Tibial nerve (tissue), 4 donors: Measurements from ENCODE around the gene TRABD2A. TPM values are rescaled to one million over a fixed set of nuclear protein-coding genes. Genes with fewer than 3 reads are reported as not detected.
"Not testable (repeated sequence)": the region's sequence is repeated elsewhere in the genome, so short reads cannot be mapped to it uniquely, and the experiment has no call there.

ENCODE experiments used
- DNase-seq, 2 donors: peaks; one replicate each; pipeline ENCODE4 v3.0.0-alpha.2; 2019; ENCODE audit warnings: low spot score in 2 of 2
- H3K27ac ChIP-seq, 4 donors: fragments of 200-600 bp; sonication (generic) in 3 of 4; one replicate each; pipeline ENCODE4 v1.5.1; 2017 to 2019; ENCODE audit warnings: mild to moderate bottlenecking in 1 of 4
- H3K27me3 ChIP-seq, 2 donors: fragments of 200-600 bp; sonication (generic) in 1 of 2; one replicate each; pipeline versions ENCODE4 v1.5.1 to v1.6.0; 2017 to 2019
- H3K36me3 ChIP-seq, 3 donors: fragments of 200-600 bp; sonication (generic); one replicate each; pipeline ENCODE4 v1.5.1; 2018 to 2019
- H3K4me1 ChIP-seq, 4 donors: fragments of 200-600 bp; sonication (generic) in 3 of 4; one replicate each; pipeline ENCODE4 v1.5.1; 2017 to 2019
- H3K4me3 ChIP-seq, 4 donors: fragments of 200-600 bp; sonication (generic) in 3 of 4; one replicate each; pipeline ENCODE4 v1.5.1; 2017 to 2019; ENCODE audit warnings: mild to moderate bottlenecking in 1 of 4, moderate library complexity in 1 of 4
- H3K9me3 ChIP-seq, 4 donors: fragments of 200-600 bp; sonication (generic) in 3 of 4; one replicate each; pipeline ENCODE4 v1.5.1; 2017 to 2019
- CTCF ChIP-seq, 5 experiments: fragments of 200-600 bp in 3 of 5; fragments of 450-650 bp in 2 of 5; sonication (generic) in 3 of 5; IDR thresholded peaks; one replicate each; pipeline ENCODE4 v1.5.1; 2016 to 2019; ENCODE audit warnings: antibody characterized with exemption in 5 of 5, mild to moderate bottlenecking in 3 of 5, moderate library complexity in 2 of 5
- EP300 ChIP-seq, 2 donors: sonication (generic); formaldehyde crosslinking; IDR thresholded peaks; one replicate each; pipeline ENCODE4 v1.6.1; 2017; ENCODE audit warnings: antibody characterized with exemption in 2 of 2, mild to moderate bottlenecking in 1 of 2
- POLR2A ChIP-seq, 2 donors: fragments of 450-650 bp; IDR thresholded peaks; one replicate each; pipeline ENCODE4 v1.6.1; 2017; ENCODE audit warnings: antibody characterized with exemption in 2 of 2, mild to moderate bottlenecking in 2 of 2, moderate library complexity in 2 of 2
- WGBS, 2 donors: methylation state at CpG; one replicate each; pipeline ENCODE4 v1.1.5; 2018; 5-methylcytosine and 5-hydroxymethylcytosine counted together
- total RNA-seq, 4 donors: library from RNA; depleted of rRNA; stranded (reverse); fragments of >200 nt; gene quantifications; one replicate each; pipeline ENCODE4 v1.1.0, GENCODE V29; 2016

TRABD2A gene
- total RNA-seq, 4 donors from 2014 or later = 0.98 to 6.3 (median 1.7) TPM; not detected in 1

DNA sequence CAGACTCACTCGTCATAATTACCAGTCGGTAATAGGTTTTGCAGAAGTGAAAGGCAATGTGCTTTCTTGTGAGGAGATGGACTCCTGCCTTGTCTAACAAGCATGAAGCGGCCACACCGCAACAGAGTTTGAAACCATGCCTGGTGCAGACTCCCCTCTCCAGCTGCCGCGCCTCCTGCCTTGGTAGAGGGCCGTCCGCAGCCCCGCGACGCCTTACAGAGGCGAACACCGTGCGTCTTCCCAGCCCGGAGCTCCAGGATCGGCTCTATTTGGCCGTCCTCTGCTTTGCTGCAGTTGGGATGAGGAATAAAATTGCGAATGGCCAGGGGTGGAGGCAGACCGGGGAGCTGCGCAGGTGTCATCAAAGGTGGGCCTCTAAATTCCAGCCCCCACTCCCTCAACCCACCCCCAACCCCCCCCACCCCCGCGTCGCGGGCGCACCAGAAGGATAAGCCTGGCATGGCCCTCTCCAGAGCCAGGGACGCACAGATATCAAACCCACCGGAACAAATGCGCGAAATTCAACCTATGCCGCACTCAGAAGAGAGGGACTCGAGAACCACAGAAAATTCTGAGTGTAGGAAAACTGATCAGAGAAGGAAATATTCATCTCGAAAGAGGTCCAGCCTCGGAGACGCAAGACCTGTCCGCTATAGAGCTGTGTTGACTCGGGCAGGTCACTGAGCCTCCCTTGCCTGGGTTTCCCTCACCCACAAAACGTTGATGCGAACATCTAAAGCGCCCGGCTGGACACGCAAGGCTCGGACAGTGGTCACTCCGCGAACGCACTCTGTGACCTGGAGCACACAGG lies 1.1 kb downstream of the TRABD2A start:
- H3K4me3 ChIP-seq = peak overlapping the region; percentile 34 to 61 (median 53)
- TF ChIP-seq POLR2A (IDR thresholded peaks at IDR 0.05) (no peak), CTCF (IDR thresholded peaks at IDR 0.05) (no peak), EP300 (IDR thresholded peaks at IDR 0.05) (no peak)
- 4 to 13% methylated on average over 38 to 45 of the region's 45 CpGs for WGBS, 2 donors
- peak overlapping the region in 2 of 4 donors; percentile 40 to 59 for H3K27ac ChIP-seq
- no peaks in the 10 kb centered on the region for H3K9me3 ChIP-seq
- H3K36me3 ChIP-seq = no peaks in the 10 kb centered on the region
- H3K4me1 ChIP-seq = peaks cover 0 to 31% (median 14%) of the 10 kb centered on the region in 4 donors
- peaks cover 0 to 21% of the 10 kb centered on the region in 2 donors for H3K27me3 ChIP-seq
- DNase-seq = no peak

DNA sequence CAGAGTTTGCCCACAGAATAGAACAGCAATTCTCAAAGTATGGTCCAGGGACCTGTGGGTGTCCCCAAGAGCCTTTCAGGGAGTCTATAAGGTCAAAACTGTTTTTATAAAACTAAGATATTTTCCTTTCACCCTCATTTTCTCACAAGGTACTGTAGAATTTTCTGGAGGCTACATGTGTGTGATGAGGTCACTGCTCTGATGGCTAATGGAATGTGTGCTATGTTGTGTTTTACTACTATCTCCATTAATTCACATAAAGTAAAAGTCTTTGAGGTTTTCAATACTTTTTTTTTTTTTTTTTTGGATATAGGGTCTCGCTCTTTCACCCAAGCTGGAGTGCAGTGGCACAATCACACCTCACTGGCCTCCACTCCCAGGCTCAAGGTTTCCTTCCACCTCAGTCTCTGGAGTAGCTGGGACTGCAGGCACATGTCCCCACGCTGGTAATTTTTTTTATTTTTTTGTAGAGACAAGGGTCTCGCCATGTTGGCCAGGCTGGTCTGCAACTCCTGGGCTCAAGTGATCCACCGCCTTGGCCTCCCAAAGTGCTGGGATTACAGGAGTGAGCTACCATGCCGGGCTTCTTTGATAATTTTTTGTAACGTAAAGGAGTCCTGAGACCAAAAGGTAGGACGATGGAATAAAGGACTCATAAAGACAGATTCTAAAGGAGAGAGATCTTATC lies 1.8 kb downstream of the TRABD2A start:
- no peak for DNase-seq
- H3K4me3 ChIP-seq = peak overlapping the region in 1 of 4 donors; percentile 61

GRCh38 chr2:84878459-84878858 lies 2.4 kb downstream of the TRABD2A start:
- H3K27ac ChIP-seq = no peak overlapping the region
- no peaks in the 10 kb centered on the region for H3K36me3 ChIP-seq
- peaks cover 0 to 19% of the 10 kb centered on the region in 2 donors for H3K27me3 ChIP-seq
- H3K9me3 ChIP-seq = no peaks in the 10 kb centered on the region
- no peak for DNase-seq
- TF ChIP-seq CTCF (IDR thresholded peaks at IDR 0.05) (no peak), POLR2A (IDR thresholded peaks at IDR 0.05) (no peak), EP300 (IDR thresholded peaks at IDR 0.05) (no peak)
- no peak overlapping the region for H3K4me3 ChIP-seq
- WGBS, 2 donors = 44 to 82% methylated on average over 1 of the region's 1 CpG
- peaks cover 0 to 31% (median 14%) of the 10 kb centered on the region in 4 donors for H3K4me1 ChIP-seq

More for the DNA sequence above, 1.8 kb downstream of the TRABD2A start:
- H3K4me1 ChIP-seq = peaks cover 0 to 31% (median 14%) of the 10 kb centered on the region in 4 donors
- no peaks in the 10 kb centered on the region for H3K36me3 ChIP-seq
- peaks cover 0 to 21% of the 10 kb centered on the region in 2 donors for H3K27me3 ChIP-seq
- TF ChIP-seq CTCF (IDR thresholded peaks at IDR 0.05) (no peak), POLR2A (IDR thresholded peaks at IDR 0.05) (no peak), EP300 (IDR thresholded peaks at IDR 0.05) (no peak)
- no peaks in the 10 kb centered on the region for H3K9me3 ChIP-seq
- peak overlapping the region in 1 of 4 donors; percentile 59 for H3K27ac ChIP-seq
- WGBS, 2 donors = 69 to 70% methylated on average over 7 of the region's 7 CpGs

- H3K9me3 ChIP-seq = no peaks in the 10 kb centered on the region
- H3K4me1 ChIP-seq = peaks cover 0 to 20% (median 12%) of the 10 kb centered on the region in 4 donors
- TF ChIP-seq CTCF (IDR thresholded peaks at IDR 0.05) (no peak), EP300 (IDR thresholded peaks at IDR 0.05) (no peak), POLR2A (IDR thresholded peaks at IDR 0.05) (no peak)
- peaks cover 0 to 12% of the 10 kb centered on the region in 2 donors for H3K27me3 ChIP-seq
- H3K27ac ChIP-seq = no peak overlapping the region
- H3K36me3 ChIP-seq = no peaks in the 10 kb centered on the region
- DNase-seq = no peak
- no peak overlapping the region for H3K4me3 ChIP-seq
- 87 to 91% methylated on average over 3 of the region's 3 CpGs for whole genome bisulfite sequencing, 2 donors
Measured at GRCh38 chr2:84876369-84876768, 4.5 kb downstream of the TRABD2A start.

DNA sequence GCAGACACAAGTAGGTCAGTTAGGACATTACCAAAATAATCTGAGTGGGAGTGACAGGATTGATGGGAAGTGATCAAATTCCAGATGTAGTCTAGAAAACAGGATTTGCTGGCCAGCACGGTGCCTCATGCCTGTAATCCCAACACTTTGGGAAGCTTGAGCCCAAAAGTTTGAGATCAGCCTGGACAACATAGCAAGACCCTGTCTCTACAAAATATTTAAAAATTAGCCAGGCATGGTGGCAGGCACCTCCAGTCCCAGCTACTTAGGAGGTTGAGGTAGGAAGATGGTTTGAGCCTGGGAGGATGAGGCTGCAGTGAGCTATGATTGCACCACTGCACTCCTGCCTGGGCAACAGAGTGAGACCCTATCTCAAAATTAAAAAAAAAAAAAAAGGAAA lies 5.3 kb downstream of the TRABD2A start:
- H3K4me3 ChIP-seq, H3K36me3 ChIP-seq, H3K27me3 ChIP-seq, DNase-seq, H3K9me3 ChIP-seq, H3K27ac ChIP-seq: not testable (repeated sequence)
- WGBS, 2 donors = 81 to 89% methylated on average over 1 of the region's 1 CpG
- H3K4me1 ChIP-seq = peaks cover 0 to 12% (median 7%) of the 10 kb centered on the region in 4 donors
